HepG2 (cell line): ENCODE results near the gene VPS18. TPM values are rescaled to one million over a fixed set of nuclear protein-coding genes. Genes with fewer than 3 reads are reported as not detected.
A peak's percentile ranks its signal among the peaks of the same experiment; 100 is the strongest.

ENCODE experiments used
- ATAC-seq: fragments of 200-7000 bp; cut with Tn5 transposase; 3 replicates; pipeline ENCODE4 v1.9.1; 2020; ENCODE audit warnings: mild to moderate bottlenecking, moderate library complexity
- BruUV-seq: library from RNA; stranded (reverse); fragments of 400-500 nt; replicated peaks from 2 replicates; lab custom pipeline; 2021; lab: Mats Ljungman, UMichigan
- CTCF ChIA-PET: fragments of 300-600 bp; formaldehyde crosslinking; extraction: SDS; loops from one replicate; lab custom pipeline; 2021; ENCODE audit warnings: low total read pairs, inconsistent platforms, low intra/inter-chr PET ratio; lab: Yijun Ruan, JAX
- POLR2A ChIA-PET: fragments of 350-600 bp; sonication (Branson Sonifier 250); formaldehyde crosslinking; loops from one replicate; lab custom pipeline; 2020; ENCODE audit warnings: antibody characterized with exemption, inconsistent platforms; lab: Yijun Ruan, JAX
- DNase-seq: peaks from one replicate; pipeline ENCODE4 v3.0.0-alpha.2; 2015; ENCODE audit warnings: low spot score
- FAIRE-seq: peaks from 3 replicates; lab custom pipeline; 2011; peaks lifted over from hg19 to GRCh38; lab: Jason Lieb, UNC
- H2AFZ ChIP-seq: one replicate; pipeline ENCODE4 v1.6.1; 2011; ENCODE audit warnings: low read length, inconsistent platforms
- H3K27ac ChIP-seq: fragments of 300-600 bp; 3 replicates; pipeline ENCODE4 v1.8.0; 2011; ENCODE audit warnings: mixed run types, mild to moderate bottlenecking, mixed read lengths, low read length, inconsistent platforms; ENCODE audit not compliant: insufficient read depth; ENCODE audit errors: extremely low read length
- H3K27me3 ChIP-seq, 2 experiments: fragments of 200-600 bp in 1 of 2; 2 replicates in 1 of 2; 3 replicates in 1 of 2; pipeline versions ENCODE4 v1.6.0 to v1.8.0; 2011; ENCODE audit warnings: low read length in 2 of 2, mild to moderate bottlenecking in 2 of 2, moderate library complexity in 2 of 2, inconsistent platforms in 1 of 2; ENCODE audit not compliant: insufficient read depth in 2 of 2, control insufficient read depth in 1 of 2
- H3K36me3 ChIP-seq, 2 experiments: fragments of 200-600 bp in 1 of 2; replicated peaks in 1 of 2; 2 replicates in 1 of 2; 3 replicates in 1 of 2; pipeline versions ENCODE4 v1.5.1 to v1.8.0; 2011; ENCODE audit warnings: low read length in 2 of 2, inconsistent platforms in 1 of 2; ENCODE audit not compliant: insufficient read depth in 2 of 2, control insufficient read depth in 1 of 2
- H3K4me1 ChIP-seq: 2 replicates; pipeline ENCODE4 v1.5.1; 2012; ENCODE audit warnings: low read length, inconsistent platforms; ENCODE audit not compliant: insufficient read depth
- H3K4me2 ChIP-seq: 2 replicates; pipeline ENCODE4 v1.6.0; 2011; ENCODE audit warnings: low read depth, low read length, inconsistent platforms
- H3K4me3 ChIP-seq, 3 experiments: fragments of 200-600 bp in 1 of 3; sonication (generic), shearing (Covaris generic) in 1 of 3; replicated peaks in 1 of 3; 2 replicates each; pipeline ENCODE4 v1.5.1; 2011 to 2016; ENCODE audit warnings: low read length in 3 of 3, inconsistent platforms in 2 of 3, low read depth in 2 of 3, mild to moderate bottlenecking in 2 of 3, control low read depth in 1 of 3, mixed read lengths in 1 of 3; ENCODE audit not compliant: insufficient read depth in 1 of 3
- H3K79me2 ChIP-seq: one replicate; pipeline ENCODE4 v1.6.1; 2011; ENCODE audit warnings: low read length, inconsistent platforms; ENCODE audit not compliant: insufficient read depth
- H3K9ac ChIP-seq: 2 replicates; pipeline ENCODE4 v1.6.0; 2011; ENCODE audit warnings: mild to moderate bottlenecking, low read depth, low read length, inconsistent platforms; ENCODE audit not compliant: insufficient read depth
- H3K9me3 ChIP-seq: 2 replicates; pipeline ENCODE4 v1.5.1; 2012; ENCODE audit warnings: mild to moderate bottlenecking, low read length
- H4K20me1 ChIP-seq: 2 replicates; pipeline ENCODE4 v1.6.0; 2011; ENCODE audit warnings: inconsistent platforms, mild to moderate bottlenecking, low read length, moderate library complexity; ENCODE audit not compliant: insufficient read depth
- FOXA1 ChIP-seq, 2 experiments: fragments of 450-650 bp in 1 of 2; sonication (generic) in 1 of 2; formaldehyde crosslinking in 1 of 2; IDR thresholded peaks; 2 replicates each; pipeline versions ENCODE4 v1.4.0 to v1.6.1; 2016 to 2020; ENCODE audit warnings: missing genetic modification reagents in 1 of 2
- NCOA2 ChIP-seq: sonication (generic); formaldehyde crosslinking; IDR thresholded peaks from 2 replicates; pipeline ENCODE4 v1.8.0; 2022; ENCODE audit warnings: inconsistent platforms
- NR0B2 ChIP-seq: sonication (generic); formaldehyde crosslinking; IDR thresholded peaks from 2 replicates; pipeline ENCODE4 v1.4.0; 2020; ENCODE audit warnings: mild to moderate bottlenecking, missing genetic modification reagents
- PRDM10 ChIP-seq: sonication (generic); formaldehyde crosslinking; IDR thresholded peaks from 2 replicates; pipeline ENCODE4 v1.4.0; 2020; ENCODE audit warnings: low read depth, missing genetic modification reagents
- ZBTB26 ChIP-seq: IDR thresholded peaks from 2 replicates; pipeline ENCODE4 v1.6.1; 2016; ENCODE audit warnings: missing compliant biosample characterization, missing genetic modification reagents, borderline replicate concordance
- ZNF274 ChIP-seq: sonication (generic); formaldehyde crosslinking; IDR thresholded peaks from 2 replicates; pipeline ENCODE4 v1.5.1; 2020; ENCODE audit warnings: mild to moderate bottlenecking, missing genetic modification reagents
- ZNF281 ChIP-seq: sonication (generic); formaldehyde crosslinking; IDR thresholded peaks from 2 replicates; pipeline ENCODE4 v1.4.0; 2020; ENCODE audit warnings: missing genetic modification reagents, borderline replicate concordance
- ZNF530 ChIP-seq: sonication (generic); formaldehyde crosslinking; IDR thresholded peaks from 2 replicates; pipeline ENCODE4 v1.5.0; 2020; ENCODE audit warnings: low read depth, mild to moderate bottlenecking, missing genetic modification reagents
- ZNF740 ChIP-seq: sonication (generic); formaldehyde crosslinking; IDR thresholded peaks from 2 replicates; pipeline ENCODE4 v1.4.0; 2020; ENCODE audit warnings: missing genetic modification reagents
- in situ Hi-C: cut with HindIII; loops from 2 replicates; pipeline ENCODE4 v1.10.0; 2017; ENCODE audit warnings: low pct_unique_long_range_greater_than_20kb; ENCODE audit not compliant: extremely low pct_ligation_motif_present
- intact Hi-C: fragments of 100-400 bp; cut with micrococcal nuclease; formaldehyde crosslinking; loops from one replicate; pipeline ENCODE4 v1.10.0; 2022; ENCODE audit not compliant: unreplicated experiment
- polyA plus RNA-seq, 8 experiments: library from polyadenylated mRNA; depleted of rRNA in 3 of 8; stranded (reverse) in 7 of 8; unstranded in 1 of 8; fragments of >200 nt; fragmentation: Illumina TruSeq in 4 of 8; extraction: Trizol in 4 of 8; gene quantifications; 2 replicates each; pipeline versions ENCODE4 v1.2.1 to v1.2.3, GENCODE V29; 2011 to 2016; ENCODE audit warnings: low read depth in 4 of 8, missing spikeins in 1 of 8, mixed read lengths in 1 of 8; ENCODE audit not compliant: insufficient read depth in 1 of 8
- total RNA-seq, 5 experiments: library from RNA; depleted of rRNA; stranded (reverse); fragments of >200 nt; fragmentation: Illumina TruSeq; extraction: Trizol; gene quantifications; 2 replicates each; pipeline ENCODE4 v1.2.3, GENCODE V29; 2016; ENCODE audit warnings: low read depth in 1 of 5

Gene VPS18
- total and polyA plus RNA-seq, 2 of the 13 experiments (the other 11 are each of a cell fraction or from before 2014, with no cell fraction given): 5.8 to 17.0 TPM

- no peak for TF ChIP-seq NR0B2 (CRISPR knock-in tag)
- no peak for TF ChIP-seq ZNF740 (CRISPR knock-in tag)
- TF ChIP-seq ZNF530: no peak
- no peak for TF ChIP-seq FOXA1 (IDR thresholded peaks at IDR 0.05)
- peak; percentile 83 for TF ChIP-seq FOXA1 (CRISPR knock-in tag; IDR thresholded peaks at IDR 0.05)
- no peak for TF ChIP-seq NCOA2 (CRISPR knock-in tag)
- TF ChIP-seq ZNF274 (CRISPR knock-in tag): no peak
- TF ChIP-seq, all 625 proteins: peak for 35
These were observed 48.6 kb upstream of the VPS18 start (continued) for GRCh38 chr15:40845511-40846284.

GRCh38 chr15:40846841-40847222, 47.4 kb upstream of the VPS18 start:
- FAIRE-seq (no peak), DNase-seq (no peak), ATAC-seq (peak; percentile 19)
- Histone ChIP-seq H2AFZ (no peak overlapping the region), H3K27me3 (peaks cover 4 to 17% of the 10 kb centered on the region in 2 experiments; a peak in 3 of 5 replicates), H3K9me3 (no peaks in the 10 kb centered on the region), H3K79me2 (no peaks in the 10 kb centered on the region), H3K4me1 (peaks cover 63% of the 10 kb centered on the region), H4K20me1 (no peaks in the 10 kb centered on the region), H3K36me3 (no peaks in the 10 kb centered on the region), H3K4me2 (peak overlapping the region; percentile 66), H3K4me3 (0 out of 6 replicates have a peak overlapping the region, but pooled peaks of 1 of the 3 experiments have one; percentile 15), H3K27ac (no peak overlapping the region), H3K9ac (no peak overlapping the region)
- in situ Hi-C loops: no loop called here
- intact Hi-C loops: no loop called here
- CTCF ChIA-PET: no interaction called here
- no TSS peak for BruUV-seq
- TF ChIP-seq PRDM10 (CRISPR knock-in tag) (0 out of 2 replicates have a peak, but pooled peaks have one; percentile 12), ZNF281 (CRISPR knock-in tag) (no peak), ZBTB26 (CRISPR knock-in tag) (peak; percentile 67; the same call in 1 of the 2 replicates)
- POLR2A ChIA-PET: interaction anchor here (0.9 to 2.0 kb wide), 8 partner anchors 9 to 47 kb away, joined by 3 to 7 read pairs (median 4); partner anchors contain the start of genes PPP1R14D and VPS18
